ENCODE data around the gene FCHO1.
"Not testable (repeated sequence)": the region's sequence is repeated elsewhere in the genome, so short reads cannot be mapped to it uniquely, and the experiment has no call there.

Gene FCHO1

GRCh38 chr19:17767559-17767958 lies 16.3 kb downstream of the FCHO1 start:
- H3K4me3 ChIP-seq (ENCODE audit: low read depth, low read length): no peak overlapping the region
- no peak for DNase-seq (ENCODE audit: low read depth)
- TF ChIP-seq MAX (IDR thresholded peaks at IDR 0.05; ENCODE audit: low read depth, low read length): no peak
- no peak for TF ChIP-seq POLR2A (IDR thresholded peaks at IDR 0.05; ENCODE audit: extremely low read depth, insufficient read length)
- TF ChIP-seq CTCF (IDR thresholded peaks at IDR 0.05; ENCODE audit: low read depth, low read length): no peak
- no peak for TF ChIP-seq MYC (IDR thresholded peaks at IDR 0.05; ENCODE audit: low read depth, low read length)

- TF ChIP-seq POLR2A (IDR thresholded peaks at IDR 0.05; ENCODE audit: extremely low read depth, insufficient read length): no peak
- no peak for TF ChIP-seq CTCF (IDR thresholded peaks at IDR 0.05; ENCODE audit: low read depth, low read length)
- no peak for TF ChIP-seq MAX (IDR thresholded peaks at IDR 0.05; ENCODE audit: low read depth, low read length)
- TF ChIP-seq MYC (IDR thresholded peaks at IDR 0.05; ENCODE audit: low read depth, low read length): no peak
- DNase-seq (ENCODE audit: low read depth): no peak
- H3K4me3 ChIP-seq (ENCODE audit: low read depth, low read length): no peak overlapping the region
Observed at GRCh38 chr19:17770613-17771012, 19.3 kb downstream of the FCHO1 start.

GRCh38 chr19:17772172-17772571 lies 20.9 kb downstream of the FCHO1 start:
- DNase-seq (ENCODE audit: low read depth): peak; percentile 61
- TF ChIP-seq POLR2A (IDR thresholded peaks at IDR 0.05; ENCODE audit: extremely low read depth, insufficient read length): no peak
- TF ChIP-seq MYC (IDR thresholded peaks at IDR 0.05; ENCODE audit: low read depth, low read length): no peak
- TF ChIP-seq MAX (IDR thresholded peaks at IDR 0.05; ENCODE audit: low read depth, low read length): no peak
- no peak for TF ChIP-seq CTCF (IDR thresholded peaks at IDR 0.05; ENCODE audit: low read depth, low read length)

GRCh38 chr19:17775245-17775927 lies 24.1 kb downstream of the FCHO1 start:
- peak; percentile 72 for DNase-seq (ENCODE audit: low read depth)

More at GRCh38 chr19:17772172-17772571, 20.9 kb downstream of the FCHO1 start:
- H3K4me3 ChIP-seq (ENCODE audit: low read depth, low read length): no peak overlapping the region

GRCh38 chr19:17775991-17776803 lies 24.9 kb downstream of the FCHO1 start:
- H3K4me3 ChIP-seq (ENCODE audit: low read depth, low read length): no peak overlapping the region
- DNase-seq (ENCODE audit: low read depth): peak; percentile 51
- TF ChIP-seq MYC (IDR thresholded peaks at IDR 0.05; ENCODE audit: low read depth, low read length): no peak
- no peak for TF ChIP-seq CTCF (IDR thresholded peaks at IDR 0.05; ENCODE audit: low read depth, low read length)
- TF ChIP-seq POLR2A (IDR thresholded peaks at IDR 0.05; ENCODE audit: extremely low read depth, insufficient read length): no peak
- TF ChIP-seq MAX (IDR thresholded peaks at IDR 0.05; ENCODE audit: low read depth, low read length): no peak

More at GRCh38 chr19:17775245-17775927, 24.1 kb downstream of the FCHO1 start:
- no peak for TF ChIP-seq MAX (IDR thresholded peaks at IDR 0.05; ENCODE audit: low read depth, low read length)
- TF ChIP-seq POLR2A (IDR thresholded peaks at IDR 0.05; ENCODE audit: extremely low read depth, insufficient read length): no peak
- TF ChIP-seq CTCF (IDR thresholded peaks at IDR 0.05; ENCODE audit: low read depth, low read length): peak; percentile 90
- no peak for TF ChIP-seq MYC (IDR thresholded peaks at IDR 0.05; ENCODE audit: low read depth, low read length)
- no peak overlapping the region for H3K4me3 ChIP-seq (ENCODE audit: low read depth, low read length)

- DNase-seq (ENCODE audit: low read depth); H3K4me3 ChIP-seq (ENCODE audit: low read depth, low read length): not testable (repeated sequence)
Observed at GRCh38 chr19:17777840-17778239, 26.6 kb downstream of the FCHO1 start.
